Measurements from ENCODE around the gene GCNA. TPM values are rescaled to one million over a fixed set of nuclear protein-coding genes. Genes with fewer than 3 reads are reported as not detected.

The GCNA gene
- total RNA-seq, 1 experiment from 2014 or later = 3.8 TPM

- BruUV-seq (replicated peaks) = no TSS peak
- no peak for TF ChIP-seq CTCF (IDR thresholded peaks at IDR 0.05; ENCODE audit: unreplicated experiment)
- intact Hi-C loops (cut with micrococcal nuclease) = no loop called here
- Mint-ChIP-seq H3K36me3 (ENCODE audit: insufficient read depth, unreplicated experiment) (peaks cover 100% of the 10 kb centered on the region), H3K4me3 (ENCODE audit: unreplicated experiment) (no peak overlapping the region), H3K9me3 (ENCODE audit: unreplicated experiment) (peaks cover 22% of the 10 kb centered on the region), H3K27me3 (ENCODE audit: insufficient read depth, unreplicated experiment) (peaks cover 18% of the 10 kb centered on the region), H3K4me1 (ENCODE audit: insufficient read depth, unreplicated experiment) (no peaks in the 10 kb centered on the region), H3K27ac (ENCODE audit: low read depth, unreplicated experiment) (no peak overlapping the region)
- POLR2A ChIA-PET = no interaction called here
- no peak for DNase-seq (ENCODE audit: unreplicated experiment)
- CTCF ChIA-PET = interaction anchor here (1.2 kb wide), 1 partner anchor 15 kb away, joined by 3 read pairs; no protein-coding TSS in a partner anchor
Measured at GRCh38 chrX:71604141-71604540, 25.9 kb downstream of the GCNA start.

GRCh38 chrX:71604796-71605568 lies 26.7 kb downstream of the GCNA start:
- intact Hi-C loops (cut with micrococcal nuclease) = no loop called here
- H3K9me3 Mint-ChIP-seq (ENCODE audit: unreplicated experiment) = peaks cover 22% of the 10 kb centered on the region
- no peak for TF ChIP-seq CTCF (IDR thresholded peaks at IDR 0.05; ENCODE audit: unreplicated experiment)
- BruUV-seq (replicated peaks) = no TSS peak
- peaks cover 94% of the 10 kb centered on the region for H3K36me3 Mint-ChIP-seq (ENCODE audit: insufficient read depth, unreplicated experiment)
- CTCF ChIA-PET = interaction anchor here (1.2 kb wide), 1 partner anchor 16 kb away, joined by 3 read pairs; no protein-coding TSS in a partner anchor
- no peak overlapping the region for H3K4me3 Mint-ChIP-seq (ENCODE audit: unreplicated experiment)
- POLR2A ChIA-PET = no interaction called here
- no peak for DNase-seq (ENCODE audit: unreplicated experiment)
- H3K27me3 Mint-ChIP-seq (ENCODE audit: insufficient read depth, unreplicated experiment) = peaks cover 24% of the 10 kb centered on the region
- no peak overlapping the region for H3K27ac Mint-ChIP-seq (ENCODE audit: low read depth, unreplicated experiment)
- no peaks in the 10 kb centered on the region for H3K4me1 Mint-ChIP-seq (ENCODE audit: insufficient read depth, unreplicated experiment)

GRCh38 chrX:71606536-71607216 lies 28.4 kb downstream of the GCNA start:
- Mint-ChIP-seq H3K36me3 (ENCODE audit: insufficient read depth, unreplicated experiment) (peaks cover 91% of the 10 kb centered on the region), H3K4me3 (ENCODE audit: unreplicated experiment) (no peak overlapping the region), H3K27me3 (ENCODE audit: insufficient read depth, unreplicated experiment) (peaks cover 24% of the 10 kb centered on the region), H3K9me3 (ENCODE audit: unreplicated experiment) (peaks cover 22% of the 10 kb centered on the region), H3K27ac (ENCODE audit: low read depth, unreplicated experiment) (no peak overlapping the region), H3K4me1 (ENCODE audit: insufficient read depth, unreplicated experiment) (no peaks in the 10 kb centered on the region)
- intact Hi-C loops (cut with micrococcal nuclease) = no loop called here
- TF ChIP-seq CTCF (IDR thresholded peaks at IDR 0.05; ENCODE audit: unreplicated experiment) = no peak
- CTCF ChIA-PET = interaction anchor here (0.5 to 0.7 kb wide), 2 partner anchors 200 to 600 kb away, joined by 4 read pairs; no protein-coding TSS in a partner anchor
- no TSS peak for BruUV-seq (replicated peaks)
- no peak for DNase-seq (ENCODE audit: unreplicated experiment)
- POLR2A ChIA-PET = no interaction called here

- peaks cover 24% of the 10 kb centered on the region for H3K27me3 Mint-ChIP-seq (ENCODE audit: insufficient read depth, unreplicated experiment)
- no peak for TF ChIP-seq CTCF (IDR thresholded peaks at IDR 0.05; ENCODE audit: unreplicated experiment)
- CTCF ChIA-PET = no interaction called here
- intact Hi-C loops (cut with micrococcal nuclease) = no loop called here
- POLR2A ChIA-PET = no interaction called here
- DNase-seq (ENCODE audit: unreplicated experiment) = no peak
- BruUV-seq (replicated peaks) = no TSS peak
- H3K27ac Mint-ChIP-seq (ENCODE audit: low read depth, unreplicated experiment) = no peak overlapping the region
- H3K9me3 Mint-ChIP-seq (ENCODE audit: unreplicated experiment) = peaks cover 22% of the 10 kb centered on the region
- H3K4me3 Mint-ChIP-seq (ENCODE audit: unreplicated experiment) = no peak overlapping the region
- H3K4me1 Mint-ChIP-seq (ENCODE audit: insufficient read depth, unreplicated experiment) = no peaks in the 10 kb centered on the region
- H3K36me3 Mint-ChIP-seq (ENCODE audit: insufficient read depth, unreplicated experiment) = peaks cover 88% of the 10 kb centered on the region
Measured at GRCh38 chrX:71607488-71607887, 29.3 kb downstream of the GCNA start.

Measured in MCF 10A (cell line).